Glomerular visceral epithelial cell (primary cell): ENCODE results near the gene LIN7C.
"Not testable (repeated sequence)": the region's sequence is repeated elsewhere in the genome, so short reads cannot be mapped to it uniquely, and the experiment has no call there.

ENCODE experiments used
- DNase-seq: peaks from one replicate; pipeline ENCODE4 v3.0.0-alpha.2; 2016; ENCODE audit errors: extremely low spot score

LIN7C gene, protein sequence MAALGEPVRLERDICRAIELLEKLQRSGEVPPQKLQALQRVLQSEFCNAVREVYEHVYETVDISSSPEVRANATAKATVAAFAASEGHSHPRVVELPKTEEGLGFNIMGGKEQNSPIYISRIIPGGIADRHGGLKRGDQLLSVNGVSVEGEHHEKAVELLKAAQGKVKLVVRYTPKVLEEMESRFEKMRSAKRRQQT

DNA sequence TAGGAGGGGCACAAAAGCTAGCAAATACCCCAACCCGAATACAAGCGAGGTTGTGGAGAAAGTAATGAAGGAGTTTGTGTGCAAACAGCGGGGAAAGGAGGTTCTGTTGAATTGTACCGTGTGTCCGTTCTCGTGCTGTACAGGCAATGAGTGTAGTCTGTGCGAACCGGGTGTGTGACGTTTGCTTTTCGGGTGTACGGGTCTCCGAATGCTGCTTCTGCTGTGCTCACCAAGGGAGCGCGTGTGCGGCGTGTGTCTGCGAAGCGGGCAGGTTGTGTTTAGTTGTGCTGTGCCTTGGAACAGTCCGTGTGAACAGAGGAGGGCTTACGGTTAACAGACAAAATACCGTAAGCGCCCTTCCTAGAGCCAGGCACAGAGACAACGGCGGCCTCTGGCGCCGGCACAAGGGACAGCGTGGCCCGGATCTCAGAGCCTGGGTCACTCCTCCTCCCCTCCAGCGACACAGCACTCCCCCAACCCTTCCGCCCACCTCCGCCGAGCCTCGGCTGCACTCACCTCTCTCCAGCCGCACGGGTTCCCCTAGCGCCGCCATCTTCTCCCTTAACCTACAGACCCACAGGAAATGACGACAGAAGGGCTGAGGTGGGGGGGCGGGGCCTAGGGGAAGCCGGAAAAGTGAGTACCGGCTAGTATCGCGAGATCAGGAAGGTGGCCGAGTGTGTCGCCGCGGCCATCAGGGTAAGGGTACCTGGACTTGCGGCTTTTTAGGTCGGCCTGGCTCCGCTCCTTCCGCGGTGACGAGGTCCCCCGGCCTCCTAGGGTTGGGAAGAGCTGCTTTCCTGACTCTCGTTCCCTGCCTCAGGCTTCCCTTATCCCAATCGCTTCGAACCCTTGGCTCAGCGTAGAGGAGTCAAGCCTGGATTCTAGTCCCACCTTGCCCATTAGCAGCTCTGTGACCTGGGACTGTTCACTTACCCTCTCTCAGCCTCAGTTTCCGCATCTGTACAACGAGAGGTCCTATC is at the start of gene LIN7C:
TSS of gene LIN7C (minus strand) at position 570 of the 983 bp plus-strand sequence. CDS start at position 553, 17 bp downstream.
- peak; percentile 94 for DNase-seq

DNA sequence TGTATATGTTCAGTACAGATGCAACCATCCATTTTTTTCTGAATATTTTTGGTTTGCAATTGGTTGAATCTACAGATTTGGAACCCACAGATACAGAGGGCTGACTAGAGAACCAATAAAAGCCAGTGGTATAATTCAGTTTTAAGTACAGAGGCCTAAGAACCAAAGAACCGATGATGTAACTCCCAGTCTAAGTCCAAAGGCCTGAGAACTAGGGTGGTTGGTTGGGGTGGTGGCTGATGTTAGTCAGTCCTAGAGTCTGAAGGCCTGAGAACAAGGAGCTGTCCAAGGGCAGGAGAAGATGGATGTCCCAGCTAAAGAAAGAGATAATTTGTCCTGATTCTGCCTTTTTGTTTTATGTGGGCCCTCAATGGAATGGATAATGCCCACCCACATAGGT is 48.7 kb upstream of the LIN7C start:
- no peak for DNase-seq

DNA sequence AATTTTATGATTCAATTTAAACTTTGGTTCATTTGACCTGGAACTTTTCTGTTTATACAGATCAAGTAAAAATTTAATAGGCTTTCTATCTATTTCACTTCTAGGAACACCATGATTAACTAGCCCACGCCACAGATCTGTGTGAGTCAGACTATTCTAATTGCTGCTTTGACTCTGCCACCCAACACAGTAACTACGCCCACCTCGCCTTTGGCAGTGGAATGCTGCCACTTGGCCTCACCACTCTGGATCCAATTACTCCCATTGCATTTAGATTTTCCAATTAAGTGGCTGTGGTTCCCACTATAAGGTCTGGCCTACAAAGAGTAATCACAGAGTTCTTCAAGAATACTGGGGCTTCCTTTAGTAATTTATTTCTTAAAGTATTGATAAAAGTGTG is 46.6 kb upstream of the LIN7C start:
- DNase-seq: peak; percentile 22

DNA sequence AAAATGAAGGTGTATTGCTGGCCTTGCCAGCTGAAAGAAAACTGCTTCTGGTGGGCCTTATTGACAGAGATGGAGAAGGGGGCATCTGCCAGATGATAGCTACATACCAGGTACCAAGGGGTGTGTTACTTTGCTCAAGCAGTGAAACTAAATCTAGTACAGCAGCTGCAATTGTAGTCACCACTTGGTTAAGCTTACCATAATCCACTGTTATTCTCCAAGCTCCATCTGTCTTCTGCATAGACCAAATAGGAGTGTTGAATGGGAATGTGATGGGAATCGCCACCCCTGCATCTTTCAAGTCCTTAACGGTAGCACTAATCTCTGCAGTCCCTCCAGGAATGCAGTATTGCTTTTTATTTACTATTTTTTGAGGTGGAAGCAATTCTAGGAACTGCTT is 45.8 kb upstream of the LIN7C start:
- no peak for DNase-seq

DNA sequence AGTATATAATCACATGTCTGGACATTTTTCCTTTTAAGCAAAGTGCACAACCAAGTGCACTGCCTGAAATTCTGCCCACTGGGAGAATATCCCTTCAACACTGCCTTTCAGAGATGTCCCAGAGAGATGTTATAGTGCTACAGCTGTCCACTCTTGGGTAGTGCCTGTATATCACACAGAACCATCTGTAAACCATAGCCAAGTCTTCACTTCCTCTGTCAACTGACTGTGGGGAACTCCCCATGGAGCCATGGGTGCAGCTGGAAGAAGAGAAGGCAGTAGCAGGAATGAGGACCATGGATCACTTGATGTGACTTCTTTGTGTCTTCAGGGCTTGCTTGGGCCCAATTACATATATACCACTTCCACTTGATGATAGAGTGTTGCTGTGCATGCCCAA is 44.6 kb upstream of the LIN7C start:
- DNase-seq: no peak

DNA sequence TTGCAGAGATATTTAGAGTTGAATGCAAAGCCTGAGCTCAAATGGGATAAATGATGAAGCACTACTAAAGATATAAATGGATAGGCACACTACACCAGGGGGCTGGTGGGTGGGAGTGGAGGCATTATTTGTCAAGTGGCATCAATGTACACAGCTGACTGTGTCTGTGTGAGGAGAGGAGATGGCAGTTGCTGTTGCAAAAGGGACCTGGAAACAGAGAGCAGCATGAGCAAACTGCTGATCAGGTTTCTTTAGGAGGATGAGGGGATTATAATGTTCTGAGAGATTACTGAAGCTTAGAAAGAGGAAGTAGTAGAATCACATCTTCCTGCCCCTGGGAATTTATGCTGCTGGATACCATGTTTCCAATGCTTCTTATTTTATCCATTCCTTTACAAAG is 39.4 kb upstream of the LIN7C start:
- DNase-seq: no peak

DNA sequence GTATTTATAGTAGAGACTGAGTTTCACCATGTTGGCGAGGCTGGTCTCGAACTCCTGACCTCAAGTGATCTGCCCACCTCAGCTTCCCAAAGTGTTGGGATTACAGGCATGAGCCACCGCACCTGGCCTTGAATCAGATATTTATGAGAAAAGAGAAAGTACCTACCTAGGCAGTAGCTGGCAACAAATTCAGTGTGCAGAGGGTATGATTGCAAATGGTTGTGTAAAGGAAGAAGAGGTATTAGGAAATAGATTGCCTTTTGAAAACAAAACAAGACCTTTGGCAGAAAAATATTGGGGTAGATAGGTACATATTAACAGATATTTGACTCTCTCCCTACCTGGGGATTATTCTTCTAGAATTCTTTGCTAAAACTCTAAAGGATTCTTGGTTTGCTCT is 38.5 kb upstream of the LIN7C start:
- DNase-seq: no peak

DNA sequence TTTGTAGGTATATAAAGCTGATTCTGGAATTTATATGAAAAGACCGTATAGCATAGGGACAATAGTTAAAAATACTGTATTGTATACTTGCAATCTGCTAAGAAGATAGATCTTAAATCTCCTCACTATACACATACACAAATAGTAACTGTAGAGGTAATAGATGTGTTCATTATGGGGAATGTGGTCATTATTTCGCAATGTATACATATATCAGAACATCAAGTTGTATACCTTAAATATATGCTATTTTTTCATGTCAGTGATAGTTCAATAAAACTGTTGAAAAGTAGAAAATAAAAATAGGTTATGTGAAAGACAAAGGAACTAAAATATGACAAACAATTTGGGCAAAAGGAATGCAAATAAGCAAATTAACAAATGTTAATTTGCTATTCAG is 35.2 kb upstream of the LIN7C start:
- no peak for DNase-seq

DNA sequence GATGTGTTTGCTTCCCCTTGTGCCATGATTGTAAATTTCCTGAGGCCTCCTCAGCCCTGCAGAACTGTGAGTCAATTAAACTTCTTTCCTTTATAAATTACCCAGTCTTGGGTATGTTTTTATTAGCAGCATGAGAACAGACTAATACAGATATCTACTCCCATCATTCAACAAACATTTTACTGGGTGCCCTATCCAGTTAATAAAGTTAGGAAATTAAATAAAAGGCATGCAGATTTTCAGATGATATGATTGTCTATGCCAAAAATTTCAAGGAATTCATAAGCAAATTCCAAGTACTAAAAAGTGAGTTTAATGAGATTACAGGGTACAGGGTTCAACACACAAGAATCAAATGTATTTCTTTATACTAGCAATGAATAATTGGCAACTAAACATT is 33.5 kb upstream of the LIN7C start:
- no peak for DNase-seq

DNA sequence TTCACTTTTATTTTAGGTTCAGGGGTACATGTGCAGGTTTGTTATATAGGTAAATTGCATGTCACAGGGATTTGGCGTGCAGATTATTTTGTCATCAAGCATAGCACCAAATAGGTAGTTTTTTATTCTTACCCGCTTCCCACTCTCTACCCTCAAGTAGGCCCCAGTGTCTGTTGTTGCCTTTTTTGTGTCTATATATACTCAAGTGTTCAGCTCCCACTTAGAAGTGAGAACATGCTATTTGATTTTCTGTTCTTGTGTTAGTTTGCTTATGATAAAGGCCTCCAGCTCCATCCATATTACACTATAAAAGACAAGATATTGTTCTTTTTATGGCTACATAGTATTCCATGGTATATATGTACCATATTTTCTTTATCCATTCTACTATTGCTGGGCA is 28.5 kb upstream of the LIN7C start:
- DNase-seq: no peak

DNA sequence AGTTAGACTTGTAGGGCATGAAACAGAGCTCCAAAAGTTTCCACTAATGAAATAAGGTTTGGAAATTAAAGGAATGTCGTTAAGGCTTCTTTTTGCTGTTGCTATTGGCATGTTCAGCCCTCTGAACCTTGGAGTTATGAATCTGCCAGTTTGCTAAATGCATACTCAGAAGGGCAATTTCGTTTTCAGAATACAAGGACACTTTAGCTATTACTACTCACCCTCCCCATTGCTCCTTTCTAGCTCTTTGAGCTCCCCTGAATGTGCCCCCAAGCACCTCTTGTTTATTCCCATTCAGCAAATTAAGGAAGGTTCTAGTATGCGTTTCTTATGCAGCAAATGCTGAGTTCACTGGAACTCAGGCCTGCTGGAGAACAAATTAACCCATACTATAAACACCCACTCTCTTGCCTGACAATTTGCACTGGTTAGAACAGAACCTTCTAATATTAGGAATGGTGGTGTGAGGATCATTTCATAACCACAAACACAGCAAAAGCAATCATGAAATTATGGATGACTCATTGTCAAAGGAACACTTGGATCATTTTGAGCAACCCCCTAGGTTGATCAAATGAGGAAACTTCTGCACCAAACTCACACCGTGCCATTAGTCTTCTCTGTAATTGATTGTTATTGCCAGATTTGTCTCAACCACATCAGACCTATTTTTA is 26.2 kb upstream of the LIN7C start:
- DNase-seq: no peak

DNA sequence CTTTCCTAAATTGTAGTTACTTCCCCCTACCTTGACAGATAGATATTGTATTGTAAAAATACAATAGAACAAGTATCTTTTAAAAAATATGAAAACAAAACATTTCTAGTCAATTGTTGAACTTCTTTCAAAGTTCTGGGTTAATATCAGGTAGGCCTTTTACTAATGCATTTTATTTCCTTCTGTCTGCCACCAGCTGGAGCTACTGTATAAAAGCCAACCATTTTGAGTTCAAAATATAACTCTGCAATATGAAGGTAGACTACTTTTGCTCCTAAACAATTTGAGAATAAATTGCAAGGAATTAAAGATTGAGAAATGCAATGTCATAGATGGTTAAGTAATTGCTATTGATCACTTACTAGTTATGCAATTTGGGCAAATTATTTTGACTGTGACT is 22.1 kb upstream of the LIN7C start:
- no peak for DNase-seq

DNA sequence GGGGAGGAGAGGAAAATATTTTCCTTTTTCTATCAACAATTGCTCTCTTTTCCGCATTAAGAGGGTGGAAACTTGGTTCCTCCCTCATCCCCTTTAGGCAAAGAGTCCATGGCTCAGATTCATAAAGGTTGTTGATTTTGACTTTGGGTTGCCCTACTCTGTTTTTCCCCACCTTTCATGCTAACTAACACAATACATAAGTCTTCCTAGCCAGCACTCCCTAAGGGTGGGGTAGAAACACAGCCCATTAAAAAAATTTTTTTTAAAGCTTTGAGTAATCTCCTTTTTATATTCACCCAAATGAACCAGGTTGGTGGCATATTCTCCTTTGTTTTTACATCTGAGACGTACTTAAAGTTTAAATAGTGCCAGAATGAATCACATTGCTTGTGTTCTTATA is 20.0 kb upstream of the LIN7C start:
- no peak for DNase-seq

DNA sequence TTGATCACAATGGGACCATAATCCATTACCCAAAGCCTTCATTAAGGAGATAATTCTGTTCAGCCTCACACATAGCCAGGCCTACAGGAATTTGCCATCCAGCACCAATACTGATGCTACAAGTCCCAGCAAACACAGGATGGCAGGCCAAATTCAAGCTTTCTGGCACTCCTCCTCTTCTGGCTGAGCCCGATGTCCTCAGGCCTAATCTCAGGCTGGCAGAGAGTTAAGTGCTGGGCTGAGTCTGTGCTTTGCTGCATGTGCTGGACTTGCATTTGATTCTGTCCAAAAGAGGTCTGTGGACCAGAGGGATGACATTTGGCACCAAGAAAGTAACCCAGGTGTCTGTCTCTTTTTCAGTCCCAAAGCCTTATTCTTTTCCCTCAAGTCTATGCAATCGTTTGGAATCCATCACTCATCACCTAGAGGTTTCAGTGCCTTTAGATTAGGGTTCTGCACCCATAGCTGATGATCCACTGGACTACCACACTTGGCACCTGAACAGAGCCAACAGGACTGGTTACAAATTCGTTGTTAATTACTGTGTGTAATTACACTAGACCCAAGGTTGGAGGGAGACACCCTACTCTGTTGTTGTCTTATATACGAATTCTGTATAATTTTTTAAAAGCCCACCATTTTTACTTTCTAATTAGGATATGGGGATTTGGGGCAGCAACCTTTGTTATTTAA is 19.4 kb upstream of the LIN7C start:
- no peak for DNase-seq

DNA sequence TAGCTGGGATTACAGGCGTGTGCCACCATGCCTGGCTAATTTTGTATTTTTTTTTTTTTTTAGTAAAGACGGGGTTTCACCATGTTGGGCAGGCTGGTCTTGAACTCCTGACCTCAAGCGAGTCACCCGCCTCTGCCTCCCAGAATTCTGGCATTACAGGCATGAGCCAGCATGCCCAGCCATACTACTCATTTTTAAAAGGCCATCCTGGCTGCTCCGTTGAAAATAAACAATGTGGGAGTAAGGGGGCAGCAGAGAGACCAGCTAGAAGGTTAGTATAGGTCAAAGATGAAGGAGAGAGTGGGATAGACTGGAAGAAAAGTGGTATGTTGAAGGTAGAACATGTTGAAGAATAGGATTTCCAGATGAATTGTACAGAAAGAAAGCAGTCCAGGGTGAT is 17.6 kb upstream of the LIN7C start:
- peak; percentile 54 for DNase-seq

DNA sequence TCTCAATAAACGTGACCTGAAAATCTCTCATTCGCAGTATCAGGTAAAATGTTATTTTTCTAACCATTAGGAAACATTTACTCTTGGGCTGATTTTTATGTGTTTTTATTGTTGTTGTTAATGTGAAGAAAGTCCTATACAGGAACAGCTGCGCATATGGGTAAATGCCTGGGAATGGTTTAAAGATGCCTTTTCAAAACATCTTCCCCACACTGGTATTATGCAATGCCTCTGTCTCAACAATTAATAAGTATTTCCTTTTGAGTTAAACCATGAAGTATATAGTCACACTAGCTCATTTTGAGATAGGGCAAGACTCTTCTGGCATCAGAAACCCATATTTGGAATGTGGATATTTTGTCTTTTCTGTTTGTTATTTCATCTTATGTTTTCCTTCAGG is 13.7 kb upstream of the LIN7C start:
- DNase-seq: no peak

DNA sequence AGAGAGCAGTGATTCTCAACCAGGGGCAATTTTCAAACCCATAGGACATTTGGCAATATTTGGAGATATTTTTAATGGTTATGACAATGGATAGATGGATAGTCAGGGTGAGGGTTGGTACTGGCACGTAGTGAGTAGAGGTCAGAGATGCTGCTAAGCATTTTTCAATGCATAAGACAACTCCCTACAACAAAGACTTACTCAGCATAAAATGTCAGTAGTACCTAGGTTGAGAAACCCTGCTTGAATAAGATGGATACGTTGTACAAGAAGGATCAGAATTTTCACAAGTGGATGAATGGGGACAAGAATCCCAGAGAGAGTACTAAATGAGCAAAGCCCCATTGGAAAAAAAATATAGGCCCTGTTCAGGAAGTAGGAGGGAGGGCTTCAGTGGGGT is 11.9 kb upstream of the LIN7C start:
- DNase-seq: no peak

DNA sequence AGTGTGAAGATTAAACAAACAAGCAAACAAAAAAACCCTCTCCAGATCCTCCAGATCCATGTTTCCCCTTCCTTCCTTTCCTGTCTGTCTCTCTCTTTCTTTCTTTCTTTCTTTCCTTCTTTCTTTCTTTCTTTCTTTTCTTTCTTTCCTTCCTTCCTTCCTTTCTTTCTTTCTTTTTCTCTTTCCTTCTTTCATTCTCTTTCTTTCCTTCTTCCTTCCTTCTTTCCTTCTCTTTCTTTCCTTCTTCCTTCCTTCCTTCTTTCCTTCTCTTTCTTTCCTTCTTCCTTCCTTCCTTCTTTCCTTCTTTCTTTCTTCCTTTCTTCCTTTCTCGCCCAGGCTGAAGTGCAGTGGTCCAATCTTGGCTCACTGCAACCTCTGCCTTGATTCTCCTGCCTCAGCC is 10.9 kb upstream of the LIN7C start:
- DNase-seq: not testable (repeated sequence)

DNA sequence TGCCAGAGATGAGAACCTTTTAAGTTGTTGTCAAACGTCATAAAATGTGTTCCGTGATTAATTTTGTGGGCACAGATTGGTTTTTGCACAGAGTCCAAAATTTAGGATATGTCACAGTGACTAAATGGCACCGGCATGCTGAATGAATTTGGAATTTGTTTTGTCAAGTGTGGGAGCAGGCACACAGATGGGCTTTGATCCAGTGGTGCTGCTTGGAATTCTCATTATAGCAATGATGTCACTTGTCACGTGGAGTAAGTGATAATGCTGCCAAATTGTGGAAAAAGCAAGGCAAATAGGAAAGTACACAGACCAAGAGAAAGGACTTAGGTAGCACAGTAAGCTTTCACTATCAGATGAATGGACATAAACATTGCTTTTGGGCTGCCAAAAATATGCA is 8.0 kb upstream of the LIN7C start:
- no peak for DNase-seq

DNA sequence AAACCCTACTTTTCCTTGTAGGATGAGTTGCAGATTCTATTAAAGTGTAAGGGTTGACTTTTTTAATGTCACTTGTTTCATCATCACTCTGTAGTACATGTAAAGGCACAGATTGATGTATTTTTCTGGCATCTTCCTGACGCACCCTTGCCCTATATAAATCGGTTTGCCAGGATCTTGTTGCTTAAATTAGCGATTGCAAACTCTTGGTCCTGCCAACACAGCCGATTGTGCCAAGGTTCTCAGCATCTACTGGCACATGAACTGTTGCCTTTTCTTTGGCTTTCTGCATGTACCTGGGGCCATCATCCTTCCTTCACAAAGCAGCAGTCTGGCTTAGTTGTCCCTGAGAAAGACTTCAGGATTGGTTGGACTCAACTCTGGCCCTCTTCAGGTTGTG is 7.5 kb upstream of the LIN7C start:
- DNase-seq: no peak

DNA sequence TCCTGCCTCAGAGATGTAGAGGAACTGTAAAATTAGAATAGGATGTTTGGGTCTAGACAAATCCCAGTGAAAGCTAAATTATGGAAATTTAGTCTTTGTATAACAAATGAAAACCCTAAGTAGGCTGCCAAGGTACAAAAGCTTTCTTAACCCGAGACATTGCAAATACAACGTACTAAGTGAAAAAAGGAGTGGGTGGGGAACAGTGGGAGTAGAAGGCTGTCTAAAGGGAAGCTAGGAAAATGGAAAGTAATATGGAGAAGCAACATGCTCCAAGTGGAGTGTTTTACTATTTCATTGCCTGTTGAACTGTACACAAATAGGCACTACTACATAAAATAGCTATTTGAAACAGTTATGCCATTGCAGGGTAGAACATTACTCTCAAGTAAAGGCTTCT is 6.8 kb upstream of the LIN7C start:
- DNase-seq: no peak

DNA sequence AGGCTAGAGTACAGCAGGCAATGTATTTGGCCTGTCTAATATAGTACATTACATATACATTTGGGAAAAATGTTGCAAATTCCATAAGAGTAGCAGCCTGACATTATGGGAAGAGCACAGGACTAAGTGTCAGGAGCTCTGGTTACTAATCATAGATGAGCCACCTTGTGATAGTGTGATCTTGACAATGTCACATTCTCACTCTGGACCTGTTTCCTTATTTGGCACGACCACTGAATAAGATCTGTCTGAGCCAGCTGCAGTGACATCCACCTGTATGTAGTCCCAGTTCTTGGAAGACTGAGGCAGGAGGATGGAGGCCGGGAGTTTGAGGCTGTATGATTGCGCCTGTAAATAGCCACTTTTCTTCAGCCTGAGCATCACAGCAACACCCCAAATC is 5.7 kb upstream of the LIN7C start:
- no peak for DNase-seq
